GM19023 (cell line): ENCODE data around the gene UVRAG.

ENCODE experiments used
- ATAC-seq: cut with Tn5 transposase; IDR thresholded peaks from one replicate; pipeline ENCODE4 v1.9.1; 2021; ENCODE audit warnings: mild to moderate bottlenecking, moderate library complexity; ENCODE audit not compliant: unreplicated experiment

Gene UVRAG

GRCh38 chr11:76086743-76087635 is 272.0 kb downstream of the UVRAG start:
- no peak for ATAC-seq

- no peak for ATAC-seq
Observed at GRCh38 chr11:76087749-76088148, 272.7 kb downstream of the UVRAG start.

- ATAC-seq, result no peak
Observed at GRCh38 chr11:76088511-76088910, 273.5 kb downstream of the UVRAG start.

GRCh38 chr11:76090174-76090573 is 275.2 kb downstream of the UVRAG start:
- ATAC-seq, result no peak

GRCh38 chr11:76090821-76091220 is 275.8 kb downstream of the UVRAG start:
- no peak for ATAC-seq

- ATAC-seq, result no peak
Observed at GRCh38 chr11:76094740-76095139, 279.7 kb downstream of the UVRAG start.

GRCh38 chr11:76095891-76096290 is 280.9 kb downstream of the UVRAG start:
- no peak for ATAC-seq

- no peak for ATAC-seq
Observed at GRCh38 chr11:76096552-76096951, 281.5 kb downstream of the UVRAG start.

- ATAC-seq, result no peak
Observed at GRCh38 chr11:76102802-76103201, 287.8 kb downstream of the UVRAG start.

GRCh38 chr11:76103460-76103859 is 288.4 kb downstream of the UVRAG start:
- ATAC-seq, result no peak

GRCh38 chr11:76104285-76104684 is 289.3 kb downstream of the UVRAG start:
- no peak for ATAC-seq

GRCh38 chr11:76105637-76106036 is 290.6 kb downstream of the UVRAG start:
- ATAC-seq, result no peak

- no peak for ATAC-seq
Observed at GRCh38 chr11:76107971-76108370, 293.0 kb downstream of the UVRAG start.

- ATAC-seq, result no peak
Observed at GRCh38 chr11:76114238-76114637, 299.2 kb downstream of the UVRAG start.

GRCh38 chr11:76115555-76115954 is 300.5 kb downstream of the UVRAG start:
- no peak for ATAC-seq

- no peak for ATAC-seq
Observed at GRCh38 chr11:76119032-76119431, 304.0 kb downstream of the UVRAG start.

- no peak for ATAC-seq
Observed at GRCh38 chr11:76119779-76120178, 304.8 kb downstream of the UVRAG start.

GRCh38 chr11:76120513-76121101 is 305.6 kb downstream of the UVRAG start:
- ATAC-seq, result no peak

- ATAC-seq, result no peak
Observed at GRCh38 chr11:76123248-76123647, 308.2 kb downstream of the UVRAG start.

GRCh38 chr11:76124905-76125770 is 310.1 kb downstream of the UVRAG start:
- no peak for ATAC-seq

- ATAC-seq, result no peak
Observed at GRCh38 chr11:76129729-76130128, 314.7 kb downstream of the UVRAG start.
